Tibial nerve (tissue), 4 donors: ENCODE data around the gene THSD7B. TPM values are rescaled to one million over a fixed set of nuclear protein-coding genes. Genes with fewer than 3 reads are reported as not detected.
"Not testable (repeated sequence)": the region's sequence is repeated elsewhere in the genome, so short reads cannot be mapped to it uniquely, and the experiment has no call there.

Experiments
- DNase-seq, 2 donors: peaks; one replicate each; pipeline ENCODE4 v3.0.0-alpha.2; 2019; ENCODE audit warnings: low spot score in 2 of 2
- H3K27ac ChIP-seq, 4 donors: fragments of 200-600 bp; sonication (generic) in 3 of 4; one replicate each; pipeline ENCODE4 v1.5.1; 2017 to 2019; ENCODE audit warnings: mild to moderate bottlenecking in 1 of 4
- H3K27me3 ChIP-seq, 2 donors: fragments of 200-600 bp; sonication (generic) in 1 of 2; one replicate each; pipeline versions ENCODE4 v1.5.1 to v1.6.0; 2017 to 2019
- H3K36me3 ChIP-seq, 3 donors: fragments of 200-600 bp; sonication (generic); one replicate each; pipeline ENCODE4 v1.5.1; 2018 to 2019
- H3K4me1 ChIP-seq, 4 donors: fragments of 200-600 bp; sonication (generic) in 3 of 4; one replicate each; pipeline ENCODE4 v1.5.1; 2017 to 2019
- H3K4me3 ChIP-seq, 4 donors: fragments of 200-600 bp; sonication (generic) in 3 of 4; one replicate each; pipeline ENCODE4 v1.5.1; 2017 to 2019; ENCODE audit warnings: mild to moderate bottlenecking in 1 of 4, moderate library complexity in 1 of 4
- H3K9me3 ChIP-seq, 4 donors: fragments of 200-600 bp; sonication (generic) in 3 of 4; one replicate each; pipeline ENCODE4 v1.5.1; 2017 to 2019
- EP300 ChIP-seq, 2 donors: sonication (generic); formaldehyde crosslinking; IDR thresholded peaks; one replicate each; pipeline ENCODE4 v1.6.1; 2017; ENCODE audit warnings: antibody characterized with exemption in 2 of 2, mild to moderate bottlenecking in 1 of 2
- POLR2A ChIP-seq, 2 donors: fragments of 450-650 bp; IDR thresholded peaks; one replicate each; pipeline ENCODE4 v1.6.1; 2017; ENCODE audit warnings: antibody characterized with exemption in 2 of 2, mild to moderate bottlenecking in 2 of 2, moderate library complexity in 2 of 2
- WGBS, 2 donors: methylation state at CpG; one replicate each; pipeline ENCODE4 v1.1.5; 2018; 5-methylcytosine and 5-hydroxymethylcytosine counted together
- total RNA-seq, 4 donors: library from RNA; depleted of rRNA; stranded (reverse); fragments of >200 nt; gene quantifications; one replicate each; pipeline ENCODE4 v1.1.0, GENCODE V29; 2016
- TF ChIP-seq, protein P1 (sequence below), 5 experiments: fragments of 200-600 bp in 3 of 5; fragments of 450-650 bp in 2 of 5; sonication (generic) in 3 of 5; IDR thresholded peaks; one replicate each; pipeline ENCODE4 v1.5.1; 2016 to 2019; ENCODE audit warnings: antibody characterized with exemption in 5 of 5, mild to moderate bottlenecking in 3 of 5, moderate library complexity in 2 of 5

THSD7B gene
- total RNA-seq, 4 donors from 2014 or later: 1.5 to 13.8 (median 6.7) TPM

DNA sequence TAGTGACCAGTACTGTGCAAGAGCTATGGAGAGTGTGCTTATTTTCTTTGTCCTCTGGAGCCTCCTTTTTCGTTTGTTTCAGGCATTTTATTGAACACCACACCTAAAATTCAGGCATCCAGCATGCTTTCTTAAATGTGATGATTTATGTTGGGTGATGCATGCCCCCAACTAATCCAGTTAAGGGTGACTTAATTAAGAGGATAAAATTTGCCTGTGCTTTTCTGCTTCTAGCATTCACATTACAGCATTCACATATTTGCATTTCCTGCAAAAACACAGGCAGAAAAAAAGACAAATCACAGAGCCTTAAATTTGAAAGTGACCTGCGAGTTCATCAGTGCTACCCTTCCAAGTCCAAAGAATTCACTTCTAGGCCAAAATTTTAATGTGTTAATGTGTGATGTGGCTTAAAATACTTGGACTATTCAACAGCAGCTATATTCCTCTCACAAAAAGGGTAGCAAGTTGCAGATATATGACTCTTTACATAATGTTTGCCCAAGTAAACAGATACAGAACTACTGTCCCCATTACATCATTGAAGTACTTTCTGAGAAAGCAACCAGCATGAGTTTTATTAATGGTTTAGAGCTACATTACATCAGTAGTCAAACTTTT is 286.5 kb downstream of the THSD7B start:
- no peaks in the 10 kb centered on the region for H3K9me3 ChIP-seq
- WGBS, 2 donors: 37 to 48% methylated on average over 2 of the region's 2 CpGs
- no peak overlapping the region for H3K4me3 ChIP-seq
- no peak for DNase-seq
- TF ChIP-seq EP300 (IDR thresholded peaks at IDR 0.05) (no peak), POLR2A (IDR thresholded peaks at IDR 0.05) (no peak)
- TF ChIP-seq, protein P1, sequence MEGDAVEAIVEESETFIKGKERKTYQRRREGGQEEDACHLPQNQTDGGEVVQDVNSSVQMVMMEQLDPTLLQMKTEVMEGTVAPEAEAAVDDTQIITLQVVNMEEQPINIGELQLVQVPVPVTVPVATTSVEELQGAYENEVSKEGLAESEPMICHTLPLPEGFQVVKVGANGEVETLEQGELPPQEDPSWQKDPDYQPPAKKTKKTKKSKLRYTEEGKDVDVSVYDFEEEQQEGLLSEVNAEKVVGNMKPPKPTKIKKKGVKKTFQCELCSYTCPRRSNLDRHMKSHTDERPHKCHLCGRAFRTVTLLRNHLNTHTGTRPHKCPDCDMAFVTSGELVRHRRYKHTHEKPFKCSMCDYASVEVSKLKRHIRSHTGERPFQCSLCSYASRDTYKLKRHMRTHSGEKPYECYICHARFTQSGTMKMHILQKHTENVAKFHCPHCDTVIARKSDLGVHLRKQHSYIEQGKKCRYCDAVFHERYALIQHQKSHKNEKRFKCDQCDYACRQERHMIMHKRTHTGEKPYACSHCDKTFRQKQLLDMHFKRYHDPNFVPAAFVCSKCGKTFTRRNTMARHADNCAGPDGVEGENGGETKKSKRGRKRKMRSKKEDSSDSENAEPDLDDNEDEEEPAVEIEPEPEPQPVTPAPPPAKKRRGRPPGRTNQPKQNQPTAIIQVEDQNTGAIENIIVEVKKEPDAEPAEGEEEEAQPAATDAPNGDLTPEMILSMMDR (IDR thresholded peaks at IDR 0.05): no peak
- no peaks in the 10 kb centered on the region for H3K4me1 ChIP-seq
- no peaks in the 10 kb centered on the region for H3K36me3 ChIP-seq
- H3K27me3 ChIP-seq: no peaks in the 10 kb centered on the region
- no peak overlapping the region for H3K27ac ChIP-seq

DNA sequence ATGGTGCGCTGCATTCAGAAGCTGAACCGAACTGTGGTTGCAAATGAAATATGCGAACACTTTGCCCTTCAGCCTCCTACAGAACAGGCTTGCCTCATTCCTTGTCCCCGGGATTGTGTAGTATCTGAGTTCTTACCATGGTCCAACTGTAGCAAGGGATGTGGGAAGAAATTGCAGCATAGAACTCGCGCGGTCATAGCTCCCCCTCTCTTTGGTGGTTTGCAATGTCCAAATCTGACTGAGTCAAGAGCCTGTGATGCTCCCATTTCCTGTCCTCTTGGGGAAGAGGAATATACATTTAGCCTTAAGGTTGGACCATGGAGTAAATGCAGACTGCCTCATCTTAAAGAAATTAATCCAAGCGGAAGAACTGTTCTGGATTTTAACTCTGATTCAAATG is 291.4 kb downstream of the THSD7B start:
- no peak overlapping the region for H3K27ac ChIP-seq
- no peaks in the 10 kb centered on the region for H3K27me3 ChIP-seq
- no peak overlapping the region for H3K4me3 ChIP-seq
- DNase-seq: no peak
- TF ChIP-seq POLR2A (IDR thresholded peaks at IDR 0.05) (no peak), EP300 (IDR thresholded peaks at IDR 0.05) (no peak)
- TF ChIP-seq, protein P1 (IDR thresholded peaks at IDR 0.05): no peak
- H3K4me1 ChIP-seq: no peaks in the 10 kb centered on the region
- WGBS, 2 donors: 87 to 90% methylated on average over 7 to 8 of the region's 8 CpGs
- no peaks in the 10 kb centered on the region for H3K9me3 ChIP-seq
- H3K36me3 ChIP-seq: no peaks in the 10 kb centered on the region

GRCh38 chr2:137076111-137076765 is 310.9 kb downstream of the THSD7B start:
- not testable (repeated sequence) for H3K4me3 ChIP-seq, DNase-seq, H3K36me3 ChIP-seq, H3K27me3 ChIP-seq, H3K4me1 ChIP-seq, H3K27ac ChIP-seq
- peaks cover 0 to 16% (median 0%) of the 10 kb centered on the region in 4 donors for H3K9me3 ChIP-seq
- 97 to 98% methylated on average over 21 to 22 of the region's 22 CpGs for WGBS, 2 donors

DNA sequence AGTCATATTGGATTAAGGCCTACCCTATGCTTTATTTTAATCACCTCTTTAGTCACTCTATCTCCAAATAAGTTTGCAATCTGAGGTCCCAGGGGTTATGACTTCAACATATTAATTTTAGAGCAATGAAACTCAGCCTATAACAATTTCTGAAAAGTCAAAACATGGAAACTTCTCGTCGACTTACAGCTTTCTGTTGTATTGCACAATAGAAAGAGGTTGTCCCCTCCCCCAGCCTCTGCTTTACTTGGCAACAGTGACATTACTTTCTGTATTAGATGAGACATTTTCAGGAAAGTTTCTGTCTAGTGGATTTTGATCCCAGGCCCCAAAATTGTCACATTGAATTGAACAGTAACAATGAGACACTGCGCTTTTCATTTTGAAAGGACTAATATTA is 326.4 kb downstream of the THSD7B start:
- no peak for DNase-seq
- H3K9me3 ChIP-seq: no peaks in the 10 kb centered on the region
- H3K27ac ChIP-seq: no peak overlapping the region
- no peaks in the 10 kb centered on the region for H3K36me3 ChIP-seq
- H3K4me1 ChIP-seq: no peaks in the 10 kb centered on the region
- no peaks in the 10 kb centered on the region for H3K27me3 ChIP-seq
- 52 to 60% methylated on average over 3 of the region's 3 CpGs for WGBS, 2 donors
- TF ChIP-seq, protein P1 (IDR thresholded peaks at IDR 0.05): no peak
- TF ChIP-seq EP300 (IDR thresholded peaks at IDR 0.05) (no peak), POLR2A (IDR thresholded peaks at IDR 0.05) (no peak)
- H3K4me3 ChIP-seq: no peak overlapping the region

GRCh38 chr2:137093116-137093515 is 327.8 kb downstream of the THSD7B start:
- WGBS, 2 donors: 80 to 88% methylated on average over 4 of the region's 4 CpGs
- H3K27me3 ChIP-seq: no peaks in the 10 kb centered on the region
- H3K4me3 ChIP-seq: no peak overlapping the region
- no peak overlapping the region for H3K27ac ChIP-seq
- no peaks in the 10 kb centered on the region for H3K36me3 ChIP-seq
- no peak for DNase-seq
- no peaks in the 10 kb centered on the region for H3K9me3 ChIP-seq
- TF ChIP-seq POLR2A (IDR thresholded peaks at IDR 0.05) (no peak), EP300 (IDR thresholded peaks at IDR 0.05) (no peak)
- TF ChIP-seq, protein P1 (IDR thresholded peaks at IDR 0.05): no peak
- H3K4me1 ChIP-seq: no peaks in the 10 kb centered on the region
